HUES64 (cell line): Measurements from ENCODE around the gene NBPF11.
"Not testable (repeated sequence)": the region's sequence is repeated elsewhere in the genome, so short reads cannot be mapped to it uniquely, and the experiment has no call there.

ENCODE experiments used
- H3K27ac ChIP-seq: 2 replicates; pipeline ENCODE4 v1.7.0; 2013; ENCODE audit warnings: low read depth, low read length, inconsistent platforms
- H3K27me3 ChIP-seq: 2 replicates; pipeline ENCODE4 v1.6.1; 2013; ENCODE audit warnings: mild to moderate bottlenecking, low read length; ENCODE audit not compliant: insufficient read depth
- H3K36me3 ChIP-seq: 2 replicates; pipeline ENCODE4 v1.6.1; 2013; ENCODE audit warnings: mild to moderate bottlenecking, low read length; ENCODE audit not compliant: insufficient read depth
- H3K4me1 ChIP-seq: 2 replicates; pipeline ENCODE4 v1.6.1; 2013; ENCODE audit warnings: mild to moderate bottlenecking, low read length, moderate library complexity; ENCODE audit not compliant: insufficient read depth
- H3K4me3 ChIP-seq: 2 replicates; pipeline ENCODE4 v1.5.1; 2013; ENCODE audit warnings: mild to moderate bottlenecking, low read length, moderate library complexity
- H3K9ac ChIP-seq: 2 replicates; pipeline ENCODE4 v1.6.1; 2013; ENCODE audit warnings: mild to moderate bottlenecking, low read depth, low read length
- H3K9me3 ChIP-seq: 2 replicates; pipeline ENCODE4 v1.6.1; 2013; ENCODE audit warnings: low read depth, low read length; ENCODE audit not compliant: insufficient read depth
- WGBS: fragments of 150-250, 120-280 bp; methylation state at CpG from one replicate; pipeline ENCODE4 v1.1.7; 2013; ENCODE audit warnings: missing lambda C conversion rate; 5-methylcytosine and 5-hydroxymethylcytosine counted together

The NBPF11 gene

DNA sequence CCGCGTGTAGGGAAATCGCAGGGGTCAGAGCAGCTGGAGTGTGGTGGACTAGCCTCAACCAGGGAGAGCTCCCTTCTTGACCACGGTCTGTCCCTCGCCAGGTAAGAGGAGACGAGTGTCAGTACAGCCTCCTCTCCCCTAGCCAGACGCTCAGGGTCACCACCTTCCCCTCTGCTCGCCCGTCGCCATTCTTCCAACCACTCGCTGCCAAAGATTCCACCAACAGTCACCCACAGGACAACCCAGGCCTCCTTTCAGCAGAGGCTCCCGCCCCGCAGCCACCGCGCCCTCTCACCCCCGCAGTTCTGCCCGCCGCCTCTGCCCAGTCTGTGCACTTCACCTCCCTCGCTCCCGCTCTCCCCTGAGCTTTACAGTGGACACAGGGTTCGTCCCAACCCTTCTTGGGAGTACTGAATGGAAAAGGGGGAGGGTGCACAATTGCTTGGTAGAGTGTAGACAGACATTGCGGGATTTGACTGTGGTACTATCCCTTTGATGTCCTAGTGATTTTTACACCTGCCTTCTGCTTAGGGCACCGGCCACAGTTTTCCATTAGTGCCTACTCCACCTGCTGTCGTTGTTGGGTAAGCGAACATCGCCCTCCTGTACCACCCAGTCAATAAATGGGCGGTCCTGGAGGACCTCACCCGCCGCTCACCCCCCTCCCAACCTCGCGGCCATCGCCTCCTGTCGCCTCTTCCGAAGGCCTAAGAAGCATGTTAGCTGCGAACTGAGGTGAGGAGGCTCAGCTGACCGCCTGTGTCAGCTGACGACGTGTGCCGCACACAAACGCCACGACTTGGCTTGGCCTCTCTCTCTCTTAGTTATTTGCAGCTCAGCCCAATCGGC, 9.2 kb upstream of the NBPF11 start:
- no peak overlapping the region for H3K4me3 ChIP-seq
- H3K9ac ChIP-seq, result no peak overlapping the region
- H3K27me3 ChIP-seq, result no peaks in the 10 kb centered on the region
- H3K9me3 ChIP-seq, result no peaks in the 10 kb centered on the region
- no peak overlapping the region for H3K27ac ChIP-seq
- 96% methylated on average over 42 of the region's 42 CpGs for WGBS
- H3K36me3 ChIP-seq, result no peaks in the 10 kb centered on the region
- peaks cover 3% of the 10 kb centered on the region; the same call in 1 of the 2 replicates for H3K4me1 ChIP-seq

- no peaks in the 10 kb centered on the region for H3K9me3 ChIP-seq
- H3K4me1 ChIP-seq, result 0 out of 2 replicates have a peak, but pooled peaks cover 3% of the 10 kb centered on the region
- no peaks in the 10 kb centered on the region for H3K27me3 ChIP-seq
- WGBS, result 96% methylated on average over 43 of the region's 43 CpGs
- H3K27ac ChIP-seq, result no peak overlapping the region
- H3K9ac ChIP-seq, result no peak overlapping the region
- no peaks in the 10 kb centered on the region for H3K36me3 ChIP-seq
- H3K4me3 ChIP-seq, result no peak overlapping the region
These were observed 8.4 kb upstream of the NBPF11 start for GRCh38 chr1:148160343-148161052.

- H3K4me1 ChIP-seq, result 0 out of 2 replicates have a peak, but pooled peaks cover 3% of the 10 kb centered on the region
- H3K9me3 ChIP-seq, result no peaks in the 10 kb centered on the region
- H3K9ac ChIP-seq, result no peak overlapping the region
- no peaks in the 10 kb centered on the region for H3K27me3 ChIP-seq
- 95% methylated on average over 15 of the region's 15 CpGs for WGBS
- no peaks in the 10 kb centered on the region for H3K36me3 ChIP-seq
- H3K27ac ChIP-seq, result no peak overlapping the region
- H3K4me3 ChIP-seq, result no peak overlapping the region
These were observed 7.9 kb upstream of the NBPF11 start for GRCh38 chr1:148160048-148160342.

- Histone ChIP-seq H3K27me3 (no peaks in the 10 kb centered on the region), H3K4me1 (0 out of 2 replicates have a peak, but pooled peaks cover 3% of the 10 kb centered on the region), H3K27ac (no peak overlapping the region), H3K36me3 (no peaks in the 10 kb centered on the region), H3K9me3 (no peaks in the 10 kb centered on the region), H3K4me3 (no peak overlapping the region), H3K9ac (no peak overlapping the region)
- WGBS, result 49% methylated on average over 9 of the region's 11 CpGs
These were observed 6.4 kb upstream of the NBPF11 start for GRCh38 chr1:148158341-148159003.

GRCh38 chr1:148157803-148158202, 5.7 kb upstream of the NBPF11 start:
- 100% methylated on average over 1 of the region's 23 CpGs for WGBS
- not testable (repeated sequence) for H3K27ac ChIP-seq, H3K4me1 ChIP-seq, H3K9me3 ChIP-seq, H3K27me3 ChIP-seq, H3K36me3 ChIP-seq, H3K4me3 ChIP-seq, H3K9ac ChIP-seq

- H3K27ac ChIP-seq, result not testable (repeated sequence)
- WGBS, result 73% methylated on average over 3 of the region's 7 CpGs
These were observed 3.6 kb upstream of the NBPF11 start for GRCh38 chr1:148155494-148156275.

GRCh38 chr1:148152795-148153194, 714 bp upstream of the NBPF11 start:
- WGBS, result 80% methylated on average over 3 of the region's 3 CpGs

More at GRCh38 chr1:148155494-148156275, 3.6 kb upstream of the NBPF11 start:
- not testable (repeated sequence) for H3K4me3 ChIP-seq, H3K9me3 ChIP-seq, H3K9ac ChIP-seq, H3K36me3 ChIP-seq, H3K27me3 ChIP-seq, H3K4me1 ChIP-seq

GRCh38 chr1:148151371-148151819, 686 bp downstream of the NBPF11 start:
- peak overlapping the region; percentile 69 for H3K4me3 ChIP-seq
- not testable (repeated sequence) for H3K27me3 ChIP-seq, H3K9me3 ChIP-seq, H3K4me1 ChIP-seq, H3K27ac ChIP-seq, H3K36me3 ChIP-seq
- WGBS, result under 1% methylated on average over 36 of the region's 40 CpGs
- H3K9ac ChIP-seq, result peak overlapping the region; percentile 68

More at GRCh38 chr1:148152795-148153194, 714 bp upstream of the NBPF11 start:
- not testable (repeated sequence) for H3K27me3 ChIP-seq, H3K9ac ChIP-seq, H3K4me3 ChIP-seq, H3K9me3 ChIP-seq, H3K27ac ChIP-seq, H3K4me1 ChIP-seq, H3K36me3 ChIP-seq

DNA sequence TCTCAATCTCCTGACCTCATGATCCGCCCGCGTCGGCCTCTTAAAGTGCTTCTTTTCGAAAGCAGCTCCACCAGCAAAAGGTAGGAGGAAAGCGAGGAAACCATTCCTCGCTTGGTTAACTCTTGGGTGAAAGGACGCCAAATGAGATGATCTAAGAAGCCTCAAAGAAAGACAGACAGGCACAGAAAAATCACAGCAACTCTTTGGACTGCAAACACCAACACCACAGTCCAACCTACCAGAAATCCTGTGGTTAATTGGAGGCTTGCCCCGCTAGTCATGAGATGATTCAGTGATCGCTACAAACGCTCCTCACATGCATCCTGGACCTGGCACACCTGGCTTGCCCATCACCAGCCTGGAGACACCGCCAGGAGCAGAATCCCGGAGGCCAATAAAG, 1.1 kb downstream of the NBPF11 start:
- peak overlapping the region; percentile 69 for H3K4me3 ChIP-seq
- not testable (repeated sequence) for H3K4me1 ChIP-seq, H3K36me3 ChIP-seq, H3K27ac ChIP-seq, H3K9me3 ChIP-seq, H3K9ac ChIP-seq, H3K27me3 ChIP-seq
- 11% methylated on average over 10 of the region's 13 CpGs for WGBS

DNA sequence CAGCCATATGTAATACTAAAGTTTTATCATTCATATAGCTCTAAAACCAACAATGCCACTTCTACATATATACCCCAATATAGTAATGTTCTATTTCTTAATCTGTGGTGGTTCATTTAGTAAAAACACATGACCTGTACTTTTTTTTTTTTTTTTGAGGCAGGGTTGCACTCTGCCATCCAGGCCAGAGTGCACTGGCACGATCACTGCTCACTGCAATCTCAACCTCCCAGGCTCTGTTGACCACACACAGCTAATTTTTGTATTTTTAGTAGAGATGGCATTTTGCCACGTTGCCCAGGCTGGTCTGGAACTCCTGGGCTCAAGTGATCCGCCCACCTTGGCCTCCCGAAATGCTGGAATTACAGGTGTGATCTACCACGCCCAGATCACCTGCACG, 2.1 kb downstream of the NBPF11 start:
- not testable (repeated sequence) for H3K9me3 ChIP-seq, H3K4me3 ChIP-seq, H3K9ac ChIP-seq, H3K27ac ChIP-seq, H3K36me3 ChIP-seq, H3K27me3 ChIP-seq, H3K4me1 ChIP-seq
- WGBS, result no CpG with 5 or more reads among the region's 6 CpGs
